Inferior parietal cortex (tissue), 1 donor: ENCODE data around the gene TEX2.

Experiments
- DNase-seq: peaks from one replicate; pipeline ENCODE4 v3.0.0-alpha.2; 2016; ENCODE audit errors: extremely low spot score

Gene TEX2, protein sequence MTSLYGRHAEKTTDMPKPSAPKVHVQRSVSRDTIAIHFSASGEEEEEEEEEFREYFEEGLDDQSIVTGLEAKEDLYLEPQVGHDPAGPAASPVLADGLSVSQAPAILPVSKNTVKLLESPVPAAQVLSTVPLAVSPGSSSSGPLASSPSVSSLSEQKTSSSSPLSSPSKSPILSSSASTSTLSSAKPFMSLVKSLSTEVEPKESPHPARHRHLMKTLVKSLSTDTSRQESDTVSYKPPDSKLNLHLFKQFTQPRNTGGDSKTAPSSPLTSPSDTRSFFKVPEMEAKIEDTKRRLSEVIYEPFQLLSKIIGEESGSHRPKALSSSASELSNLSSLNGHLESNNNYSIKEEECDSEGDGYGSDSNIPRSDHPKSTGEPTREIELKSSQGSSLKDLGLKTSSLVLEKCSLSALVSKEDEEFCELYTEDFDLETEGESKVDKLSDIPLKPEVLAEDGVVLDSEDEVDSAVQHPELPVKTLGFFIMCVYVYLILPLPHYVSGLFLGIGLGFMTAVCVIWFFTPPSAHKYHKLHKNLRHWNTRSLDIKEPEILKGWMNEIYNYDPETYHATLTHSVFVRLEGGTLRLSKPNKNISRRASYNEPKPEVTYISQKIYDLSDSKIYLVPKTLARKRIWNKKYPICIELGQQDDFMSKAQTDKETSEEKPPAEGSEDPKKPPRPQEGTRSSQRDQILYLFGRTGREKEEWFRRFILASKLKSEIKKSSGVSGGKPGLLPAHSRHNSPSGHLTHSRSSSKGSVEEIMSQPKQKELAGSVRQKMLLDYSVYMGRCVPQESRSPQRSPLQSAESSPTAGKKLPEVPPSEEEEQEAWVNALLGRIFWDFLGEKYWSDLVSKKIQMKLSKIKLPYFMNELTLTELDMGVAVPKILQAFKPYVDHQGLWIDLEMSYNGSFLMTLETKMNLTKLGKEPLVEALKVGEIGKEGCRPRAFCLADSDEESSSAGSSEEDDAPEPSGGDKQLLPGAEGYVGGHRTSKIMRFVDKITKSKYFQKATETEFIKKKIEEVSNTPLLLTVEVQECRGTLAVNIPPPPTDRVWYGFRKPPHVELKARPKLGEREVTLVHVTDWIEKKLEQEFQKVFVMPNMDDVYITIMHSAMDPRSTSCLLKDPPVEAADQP

GRCh38 chr17:64263000-64263766 is at the start of gene TEX2:
Gene TEX2 (minus strand): TSS chr17:64263260. CDS start chr17:64214217, 49,043 bp downstream.
- DNase-seq, result peak; percentile 92

- DNase-seq, result no peak
Measured at GRCh38 chr17:64309710-64310109, 46.6 kb upstream of the TEX2 start.

GRCh38 chr17:64309021-64309420 is 46.0 kb upstream of the TEX2 start:
- DNase-seq, result no peak

DNA sequence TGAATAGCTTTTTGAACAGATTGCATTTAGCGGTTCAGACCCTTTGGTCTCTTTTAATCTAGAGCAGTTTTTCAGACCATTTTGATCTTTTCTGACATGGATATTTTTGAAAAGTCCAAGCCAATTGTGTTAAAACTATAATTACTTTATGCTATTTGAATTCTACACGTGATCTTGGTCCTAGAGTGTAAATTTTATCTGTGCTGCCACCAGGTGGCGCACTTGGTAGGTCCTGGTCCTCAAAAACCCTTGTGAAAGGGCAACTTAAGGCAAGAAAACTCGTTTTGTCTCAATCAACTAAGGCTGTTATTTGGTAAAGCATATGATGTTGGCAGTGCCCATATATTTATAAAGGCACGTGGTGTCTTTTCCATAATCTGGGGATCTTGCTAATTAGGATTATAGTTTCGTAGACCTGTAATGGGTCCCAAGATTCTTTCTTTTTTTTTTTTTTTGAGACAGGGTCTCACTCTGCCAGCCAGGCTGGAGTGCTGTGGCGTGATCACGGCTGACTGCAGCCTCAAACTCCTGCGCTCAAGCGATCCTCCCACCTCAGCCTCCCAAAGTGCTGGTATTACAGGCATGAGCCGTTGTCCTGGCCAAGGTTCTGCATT is 43.9 kb upstream of the TEX2 start:
- DNase-seq, result peak; percentile 78

DNA sequence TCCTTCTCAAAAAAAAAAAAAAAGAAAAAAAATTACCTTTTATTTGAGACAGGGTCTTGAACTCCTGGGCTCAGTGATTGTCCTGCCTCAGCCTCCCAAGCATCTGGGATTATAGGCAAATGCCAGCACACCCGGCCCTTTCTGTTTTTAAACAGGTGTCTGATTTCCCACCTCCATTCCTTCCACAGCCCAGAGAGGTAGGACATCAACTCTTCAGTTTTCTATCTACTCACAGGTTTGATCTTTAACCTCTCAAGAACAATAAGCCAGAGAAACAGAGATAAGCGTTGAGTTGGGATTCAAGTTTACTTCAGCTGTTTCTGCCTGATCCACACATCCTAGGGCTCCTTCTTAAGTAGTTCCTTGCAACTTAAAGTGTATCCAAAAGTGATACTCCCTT is 41.5 kb upstream of the TEX2 start:
- DNase-seq, result no peak

GRCh38 chr17:64300699-64300965 is 37.6 kb upstream of the TEX2 start:
- DNase-seq, result no peak

GRCh38 chr17:64297467-64298088 is 34.5 kb upstream of the TEX2 start:
- no peak for DNase-seq

DNA sequence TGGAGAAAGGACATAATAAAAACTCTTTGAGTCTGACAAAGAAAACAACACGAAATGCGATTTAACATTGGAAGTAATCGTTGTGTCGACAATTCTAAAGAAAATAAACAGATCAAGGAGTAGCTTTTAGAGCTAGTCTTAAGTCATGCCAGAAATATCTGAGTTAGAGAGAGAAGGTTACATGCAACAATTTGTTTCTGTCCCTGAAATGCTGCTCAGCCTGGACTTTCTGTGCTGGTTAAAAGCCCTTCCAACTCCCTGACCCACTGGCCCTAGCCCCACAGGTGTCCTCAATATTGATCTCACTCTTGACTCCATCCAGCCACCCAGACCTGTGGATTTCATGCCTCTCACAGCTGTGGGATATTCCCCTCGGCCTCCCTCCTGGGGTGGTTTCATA is 33.2 kb upstream of the TEX2 start:
- no peak for DNase-seq

- no peak for DNase-seq
Measured at GRCh38 chr17:64295146-64295545, 32.1 kb upstream of the TEX2 start.

DNA sequence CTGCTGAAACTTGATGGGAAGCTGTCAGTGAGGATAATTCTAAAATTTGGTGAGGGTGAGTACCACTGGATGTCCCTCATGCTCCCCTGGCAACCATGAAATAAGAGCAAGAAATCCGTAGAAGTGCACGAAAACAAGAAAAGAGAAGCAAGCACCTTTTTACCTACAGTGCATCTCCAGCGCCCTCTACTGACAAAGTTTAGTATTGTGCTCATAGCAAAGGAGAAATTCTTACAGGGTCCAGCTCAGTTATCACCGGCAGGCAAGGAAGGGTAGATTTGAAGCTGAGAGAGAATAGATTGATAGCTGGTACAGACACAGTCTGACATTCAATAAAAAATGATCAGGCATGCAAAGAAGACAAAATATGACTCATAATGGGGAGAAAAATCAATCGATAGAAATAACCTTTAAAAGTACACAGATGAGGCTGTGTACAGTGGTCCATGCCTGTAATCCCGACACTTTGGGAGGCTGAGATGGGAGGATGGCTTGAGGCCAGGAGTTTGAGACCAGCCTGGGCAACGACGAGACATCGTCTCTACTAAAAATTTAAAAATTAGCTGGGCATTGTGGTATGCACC is 28.3 kb upstream of the TEX2 start:
- DNase-seq, result no peak

- DNase-seq, result no peak
Measured at GRCh38 chr17:64289741-64290141, 26.7 kb upstream of the TEX2 start.

- no peak for DNase-seq
Measured at GRCh38 chr17:64282753-64283080, 19.7 kb upstream of the TEX2 start.

GRCh38 chr17:64281962-64282752 is 19.1 kb upstream of the TEX2 start:
- peak; percentile 72 for DNase-seq

DNA sequence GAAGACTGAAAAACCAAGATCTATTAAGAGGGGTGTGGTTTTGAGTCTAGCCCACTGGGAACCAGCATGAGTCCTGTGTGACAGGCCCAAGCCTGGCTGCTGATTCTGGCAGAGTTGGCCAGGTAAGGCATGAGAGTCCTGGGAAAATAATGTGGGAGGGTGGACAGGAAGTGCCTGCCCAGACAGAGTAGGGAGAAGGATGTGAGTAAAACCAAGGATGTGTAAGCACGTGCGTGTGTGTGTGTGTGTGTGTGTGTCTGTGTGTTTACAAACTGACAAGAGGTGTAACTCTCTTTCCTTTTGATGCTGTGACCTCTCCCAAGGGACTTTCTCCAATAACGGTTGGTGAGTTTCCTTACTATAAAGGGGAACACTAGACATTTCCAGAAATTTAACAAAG is 15.6 kb upstream of the TEX2 start:
- no peak for DNase-seq

DNA sequence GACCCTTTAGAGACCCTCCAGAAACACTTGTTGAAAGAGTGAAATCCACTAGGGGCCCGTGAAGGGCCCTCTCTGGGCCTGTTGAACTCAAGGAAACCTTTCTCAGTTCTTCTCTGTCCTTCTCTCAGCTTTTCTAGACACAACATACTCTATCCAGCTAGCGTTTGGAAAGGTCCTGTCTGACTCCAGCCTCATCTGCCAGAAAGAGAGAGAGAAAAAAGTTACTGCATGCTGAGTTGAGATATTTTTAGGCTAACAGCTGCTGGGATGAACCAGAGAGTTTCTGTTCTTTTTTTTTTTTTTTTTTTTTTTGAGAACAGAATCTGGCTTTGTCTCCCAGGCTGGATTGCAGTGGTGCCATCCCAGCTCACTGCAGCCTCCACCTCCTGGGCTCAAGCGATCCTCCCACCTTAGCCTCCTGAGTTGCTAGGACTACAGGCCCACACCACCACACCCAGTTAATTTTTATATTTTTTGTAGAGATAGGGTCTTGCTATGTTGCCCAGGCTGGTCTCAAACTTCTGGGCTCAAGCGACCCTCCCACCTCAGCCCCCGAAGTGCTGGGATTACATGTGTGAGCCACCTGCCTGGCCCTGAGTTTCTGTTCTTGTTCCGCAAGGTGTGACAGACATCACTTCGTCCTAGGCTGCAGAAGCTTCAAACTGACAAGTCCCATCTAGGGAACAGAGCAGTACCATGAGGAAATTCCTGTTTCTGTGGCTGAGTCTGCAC is 14.9 kb upstream of the TEX2 start:
- peak; percentile 53 for DNase-seq

- DNase-seq, result no peak
Measured at GRCh38 chr17:64276961-64277505, 14.0 kb upstream of the TEX2 start.

DNA sequence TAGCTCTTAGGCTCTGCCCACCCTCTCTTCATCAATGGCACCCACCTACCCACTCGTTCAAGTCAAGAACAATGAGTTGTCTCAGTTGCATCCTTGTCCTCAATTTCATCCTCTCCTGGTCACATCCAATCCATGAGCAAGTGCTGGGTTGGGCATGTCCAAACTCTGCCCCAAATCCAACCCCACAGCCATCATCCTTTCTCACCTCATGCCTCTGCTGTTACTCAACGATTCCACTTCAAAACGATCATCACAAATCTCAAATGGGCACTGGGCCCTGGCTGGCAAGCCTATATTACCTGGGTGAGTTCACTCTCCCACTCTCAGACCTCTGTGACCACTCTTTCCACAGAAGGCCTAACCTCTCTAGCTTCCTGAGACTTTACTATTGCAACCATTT is 12.0 kb upstream of the TEX2 start:
- no peak for DNase-seq

DNA sequence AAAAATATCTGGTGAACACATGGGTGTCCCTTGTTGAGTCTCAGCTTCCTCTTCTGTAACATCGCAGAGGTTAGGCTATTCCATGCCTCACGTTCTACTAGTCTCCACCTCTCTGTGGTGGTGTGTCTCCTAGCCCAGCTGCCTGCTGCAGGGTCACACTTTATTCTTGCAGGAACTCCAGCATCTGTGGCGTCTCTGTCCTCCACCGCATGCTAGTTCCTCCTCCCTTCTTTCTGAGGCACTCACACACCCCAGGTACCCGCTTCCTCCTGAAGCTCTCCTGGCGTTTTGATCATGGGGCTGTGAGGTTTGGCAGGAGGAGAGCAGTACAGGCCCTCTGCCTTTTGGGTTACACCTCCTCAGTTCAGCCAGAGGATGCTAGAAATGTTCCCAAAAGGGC is 9.9 kb upstream of the TEX2 start:
- no peak for DNase-seq

DNA sequence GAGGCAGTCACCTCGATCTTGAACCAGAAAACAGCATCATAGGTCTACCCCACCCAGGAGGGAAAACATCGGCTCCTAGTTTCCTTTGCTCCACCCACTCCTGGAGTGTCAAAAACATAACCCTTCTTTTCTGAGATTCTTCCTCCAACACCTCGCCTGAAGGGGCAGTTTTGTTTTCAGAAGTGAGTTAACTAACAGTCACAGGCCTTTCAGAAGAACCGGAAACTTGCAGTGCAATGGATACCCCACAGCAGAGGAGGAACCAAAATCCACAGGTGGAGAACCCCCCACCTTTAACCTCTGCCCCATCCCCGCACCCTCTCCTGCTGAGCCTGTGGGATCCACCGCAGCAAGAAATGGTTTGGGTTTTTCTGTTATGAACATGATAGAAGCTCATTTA is 7.8 kb upstream of the TEX2 start:
- no peak for DNase-seq
